ELF-1 (cell line): ENCODE results near the gene HABP2.
A peak's percentile ranks its signal among the peaks of the same experiment; 100 is the strongest.

Source experiments
- DNase-seq: peaks from one replicate; pipeline ENCODE4 v3.0.0-alpha.2; 2016; ENCODE audit warnings: low read depth, low spot score

The HABP2 gene

GRCh38 chr10:113552701-113553100, at the start of gene HABP2:
Gene HABP2 (plus strand): TSS chr10:113553053. CDS start chr10:113553122, 69 bp downstream.
- no peak for DNase-seq

DNA sequence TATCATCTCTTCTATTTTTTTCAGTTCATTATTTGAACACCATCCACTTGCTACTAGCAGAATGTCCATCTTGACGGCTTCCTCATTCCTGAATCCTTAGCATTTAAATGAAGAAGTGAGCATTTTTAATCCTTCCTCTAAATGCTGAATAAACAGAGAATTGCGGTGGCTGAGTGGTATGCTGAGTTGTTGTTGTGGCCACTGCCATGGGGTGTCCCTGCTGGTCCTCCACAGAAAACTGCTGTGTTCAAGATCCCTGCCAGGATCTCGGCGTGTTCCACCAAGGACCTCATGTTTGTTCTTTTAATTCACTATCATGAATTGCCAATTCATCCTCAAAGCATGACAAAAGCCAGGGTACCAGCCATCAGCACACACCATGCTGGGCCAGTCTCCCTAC, 48.9 kb upstream of the HABP2 start:
- no peak for DNase-seq

- no peak for DNase-seq
Observed at GRCh38 chr10:113504423-113504822, 48.4 kb upstream of the HABP2 start.

DNA sequence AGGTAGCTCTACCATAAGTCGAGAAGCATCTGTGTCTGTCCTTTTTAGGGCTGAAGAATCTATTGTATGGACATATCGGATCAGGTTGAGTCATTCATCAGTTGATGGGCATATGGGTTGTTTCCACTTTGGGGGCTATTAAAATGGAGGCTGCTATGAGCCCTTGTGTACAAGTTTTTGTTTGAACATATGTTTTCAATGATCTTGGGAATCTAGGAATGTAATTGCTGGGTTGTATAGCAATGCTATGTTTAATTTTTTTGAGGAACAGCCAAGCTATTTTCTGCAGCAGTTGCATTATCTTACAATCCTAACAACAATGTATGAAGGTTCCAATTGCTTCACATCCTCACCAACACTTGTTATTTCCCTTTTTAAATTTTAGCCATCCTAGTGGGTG, 46.4 kb upstream of the HABP2 start:
- DNase-seq: no peak

GRCh38 chr10:113511419-113511818, 41.4 kb upstream of the HABP2 start:
- no peak for DNase-seq

GRCh38 chr10:113515161-113515560, 37.7 kb upstream of the HABP2 start:
- no peak for DNase-seq

DNA sequence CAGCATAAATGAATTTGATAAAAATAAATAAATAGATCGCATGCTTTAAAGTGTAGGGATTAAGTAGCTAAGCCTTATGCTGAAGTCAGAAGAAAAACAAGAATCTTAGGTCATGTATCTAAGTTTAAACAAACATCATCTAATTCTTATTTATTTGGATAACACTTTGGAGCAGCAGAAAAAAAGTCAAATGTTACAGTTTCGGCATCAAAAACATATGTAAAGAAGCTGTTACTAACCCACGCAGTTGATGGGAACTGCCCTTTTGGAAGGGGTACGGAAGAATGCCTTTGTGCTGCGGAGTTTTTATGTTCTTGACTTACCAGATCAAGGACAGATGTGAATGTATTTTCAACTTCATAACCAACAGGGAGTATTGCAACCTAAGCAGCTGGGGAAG, 37.3 kb upstream of the HABP2 start:
- DNase-seq: no peak

GRCh38 chr10:113516061-113516460, 36.8 kb upstream of the HABP2 start:
- no peak for DNase-seq

DNA sequence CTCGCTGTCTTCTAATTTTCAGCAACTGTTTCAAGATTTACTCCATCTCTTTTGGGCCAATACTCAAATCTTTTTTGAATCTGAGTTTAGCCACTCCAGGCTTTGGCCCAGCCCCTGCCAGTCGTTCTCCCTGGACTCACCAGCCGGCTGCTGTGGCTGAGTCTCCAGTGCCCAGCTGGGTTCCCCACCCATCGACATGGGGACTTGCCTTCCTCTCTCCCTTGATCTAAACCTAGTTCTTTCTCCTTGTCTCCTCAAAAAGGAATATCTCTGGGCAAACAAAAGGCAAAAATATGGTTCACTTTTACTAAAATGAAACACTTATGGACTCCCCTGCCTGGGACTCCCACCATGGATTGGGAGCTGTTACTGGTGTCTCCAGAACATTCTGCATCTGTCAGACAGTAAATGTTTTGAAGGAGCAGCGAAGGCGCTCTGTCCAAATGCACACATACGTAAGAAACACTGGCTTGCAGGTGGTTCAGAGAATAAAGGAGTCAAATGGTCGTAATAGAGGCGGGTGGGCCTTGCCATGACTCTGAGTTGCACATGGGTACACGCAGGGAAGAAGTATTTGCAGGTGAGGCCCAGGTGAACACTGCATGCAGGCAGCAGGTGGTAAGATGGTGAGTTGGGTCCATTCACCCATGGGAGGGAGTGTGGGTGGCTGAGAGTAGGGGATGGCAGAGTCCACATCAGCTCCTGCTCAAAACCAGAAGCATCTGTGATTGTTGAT, 35.5 kb upstream of the HABP2 start:
- DNase-seq: no peak

- no peak for DNase-seq
Observed at GRCh38 chr10:113517901-113518260, 35.0 kb upstream of the HABP2 start.

- peak; percentile 21 for DNase-seq
Observed at GRCh38 chr10:113518415-113518814, 34.4 kb upstream of the HABP2 start.

GRCh38 chr10:113518816-113519591, 33.8 kb upstream of the HABP2 start:
- DNase-seq: peak; percentile 21

- no peak for DNase-seq
Observed at GRCh38 chr10:113519681-113520115, 33.2 kb upstream of the HABP2 start.

- no peak for DNase-seq
Observed at GRCh38 chr10:113520261-113520660, 32.6 kb upstream of the HABP2 start.

DNA sequence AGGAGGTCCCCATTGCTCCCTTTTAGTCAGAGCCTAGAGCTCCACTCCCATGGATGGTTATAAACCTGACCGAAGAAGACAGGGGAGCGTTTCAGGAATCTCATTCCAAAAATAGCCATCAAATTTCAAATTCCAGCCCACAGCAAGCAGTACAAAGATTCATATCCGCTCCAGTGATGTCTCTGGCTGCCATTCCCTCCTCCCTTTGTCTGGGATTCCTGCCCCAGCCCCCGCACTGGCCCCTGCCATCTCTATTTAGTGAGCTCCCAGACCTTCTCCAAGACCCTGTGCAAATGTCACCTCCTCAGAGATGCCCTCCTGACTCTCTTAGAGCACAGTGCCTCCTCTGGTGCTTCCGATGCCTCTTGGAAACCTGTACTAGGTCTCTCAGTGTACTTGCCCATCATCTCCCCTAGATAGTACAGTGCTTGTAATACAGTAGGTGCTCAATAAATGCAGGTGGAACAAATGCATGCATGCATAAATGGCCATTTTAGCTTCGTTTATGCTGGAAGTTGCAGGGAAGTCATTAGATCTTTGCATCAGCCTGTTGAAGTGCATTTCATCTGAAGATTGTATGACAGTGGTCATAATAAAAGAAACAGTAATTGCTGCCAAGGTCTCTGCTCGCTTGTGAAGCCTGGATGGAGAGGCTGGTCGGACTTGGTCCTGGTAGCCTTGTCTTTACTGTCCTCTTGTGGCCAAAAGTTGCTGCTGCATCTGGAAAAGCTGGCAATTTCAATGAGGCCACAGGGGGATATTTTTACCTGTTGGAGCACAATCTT, 32.0 kb upstream of the HABP2 start:
- DNase-seq: peak; percentile 78

DNA sequence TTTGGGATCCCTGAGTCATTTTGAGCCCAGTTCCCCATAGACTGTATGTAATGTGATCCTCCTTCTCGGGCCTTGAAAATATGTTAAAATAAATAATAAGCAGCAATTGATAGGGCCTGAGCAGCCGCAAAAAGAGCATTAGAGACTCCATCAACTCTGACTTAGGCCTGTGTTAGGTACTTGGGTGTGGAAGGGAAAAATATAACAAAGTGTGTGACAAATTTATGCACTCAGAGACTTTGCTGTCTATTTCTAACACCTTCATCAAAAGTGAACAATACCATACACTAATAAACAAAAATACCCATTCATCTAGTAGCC, 31.4 kb upstream of the HABP2 start:
- DNase-seq: no peak

DNA sequence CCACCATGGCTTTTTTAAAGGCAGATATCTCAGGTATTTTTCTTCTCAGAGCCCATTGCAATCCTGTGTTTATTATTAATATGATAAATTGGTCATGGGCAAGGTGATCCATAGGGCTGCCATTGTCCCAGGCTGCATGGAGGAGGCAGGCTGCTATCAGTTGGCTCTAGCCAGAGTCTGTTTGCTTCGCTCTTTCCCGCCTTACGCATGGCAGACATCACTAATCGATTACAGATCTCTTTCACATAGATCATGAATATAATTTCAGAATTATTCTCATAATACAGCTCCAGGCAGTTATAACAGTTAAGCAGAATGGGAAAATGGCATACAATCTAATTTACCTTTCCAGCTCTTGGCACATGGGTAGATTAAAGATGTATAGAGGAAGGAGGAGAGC, 30.4 kb upstream of the HABP2 start:
- DNase-seq: no peak

GRCh38 chr10:113523071-113523470, 29.8 kb upstream of the HABP2 start:
- DNase-seq: no peak

DNA sequence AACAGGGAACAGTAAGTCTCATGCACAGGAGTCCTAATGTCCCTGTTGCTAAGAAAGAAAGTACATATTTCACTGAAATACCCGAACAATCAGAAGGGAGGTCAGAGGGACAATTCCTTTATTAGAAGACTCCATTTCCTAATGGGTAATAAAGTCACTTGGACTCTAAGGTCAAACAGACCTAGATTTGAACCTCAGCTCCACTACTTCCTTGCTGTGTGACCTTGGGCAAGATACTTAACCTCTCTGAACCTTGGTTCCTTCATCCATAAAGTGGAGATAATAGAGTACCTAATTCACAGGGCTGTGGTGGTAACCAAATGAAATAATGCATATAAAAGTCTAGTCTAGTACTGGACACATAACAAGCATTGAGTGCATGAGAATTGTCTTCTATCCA, 29.2 kb upstream of the HABP2 start:
- DNase-seq: no peak

- DNase-seq: peak; percentile 80
Observed at GRCh38 chr10:113524120-113524519, 28.7 kb upstream of the HABP2 start.

- peak; percentile 42 for DNase-seq
Observed at GRCh38 chr10:113524539-113525490, 28.0 kb upstream of the HABP2 start.
